ENCODE measurements around the gene RILPL2.
A peak's percentile ranks its signal among the peaks of the same experiment; 100 is the strongest.
"Not testable (repeated sequence)": the region's sequence is repeated elsewhere in the genome, so short reads cannot be mapped to it uniquely, and the experiment has no call there.

Gene RILPL2

DNA sequence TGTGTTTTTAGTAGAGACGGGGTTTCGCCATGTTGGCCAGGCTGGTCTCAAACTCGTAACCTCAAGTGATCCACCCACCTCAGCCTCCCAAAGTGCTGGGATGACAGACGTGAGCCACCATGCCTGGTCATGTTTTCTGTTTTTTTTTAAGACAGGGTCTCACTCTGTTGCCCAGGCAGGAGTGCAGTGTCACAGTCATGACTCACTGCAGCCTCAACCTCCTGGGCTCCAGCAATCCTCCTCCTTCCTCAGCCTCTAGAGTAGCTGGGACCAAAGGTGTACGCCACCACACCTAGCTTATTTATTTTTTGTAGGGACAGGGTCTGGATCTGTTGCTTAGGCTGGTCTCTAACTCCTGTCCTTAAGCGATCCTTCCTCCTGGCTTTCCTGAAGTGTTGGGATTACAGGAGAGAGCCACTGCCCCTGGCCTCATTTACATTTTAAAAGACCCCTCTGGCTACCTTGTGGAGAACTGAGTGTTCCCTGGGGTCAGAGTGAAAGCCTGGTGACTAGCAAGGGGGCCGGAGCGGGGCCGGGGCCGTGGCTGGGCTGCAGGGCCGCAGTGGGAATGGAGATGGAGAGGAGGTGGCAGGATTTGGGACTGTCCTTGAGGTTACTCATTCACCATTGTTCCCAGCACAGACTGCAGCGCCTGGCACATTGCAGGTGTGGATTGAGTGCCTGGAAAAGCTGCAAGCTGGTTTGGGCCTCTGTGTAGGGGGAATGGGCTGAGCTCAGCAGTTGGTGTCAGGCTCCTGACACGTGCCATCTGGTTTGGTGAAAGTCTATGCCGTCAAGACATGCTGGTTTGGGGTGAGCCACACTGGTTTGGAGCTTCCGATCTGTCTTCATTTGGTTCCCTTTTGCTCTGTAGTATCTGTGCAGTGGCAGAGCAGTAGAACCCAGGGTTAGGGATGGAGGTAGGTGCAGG lies 34.5 kb downstream of the RILPL2 start:
- DNase-seq = no peak

DNA sequence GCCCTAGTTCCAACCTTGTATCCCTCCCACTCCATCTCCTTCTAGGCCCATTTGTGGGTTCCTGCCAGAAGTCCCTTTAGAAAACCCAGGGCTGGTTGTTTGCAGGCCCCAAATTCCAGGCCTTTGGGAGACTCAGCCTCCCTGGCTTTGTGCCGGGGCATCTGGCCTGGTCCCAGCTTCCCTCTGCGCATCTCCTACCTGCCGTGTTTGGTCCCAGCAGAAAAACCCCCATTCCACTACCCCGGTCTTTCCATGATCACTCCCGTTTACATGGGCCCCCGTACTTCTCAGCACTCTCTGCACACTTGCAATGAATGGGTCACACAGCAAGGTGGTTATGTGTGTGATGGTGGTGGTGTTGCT lies 37.2 kb downstream of the RILPL2 start:
- no peak for DNase-seq

GRCh38 chr12:123398550-123399254 lies 37.8 kb downstream of the RILPL2 start:
- DNase-seq = no peak

DNA sequence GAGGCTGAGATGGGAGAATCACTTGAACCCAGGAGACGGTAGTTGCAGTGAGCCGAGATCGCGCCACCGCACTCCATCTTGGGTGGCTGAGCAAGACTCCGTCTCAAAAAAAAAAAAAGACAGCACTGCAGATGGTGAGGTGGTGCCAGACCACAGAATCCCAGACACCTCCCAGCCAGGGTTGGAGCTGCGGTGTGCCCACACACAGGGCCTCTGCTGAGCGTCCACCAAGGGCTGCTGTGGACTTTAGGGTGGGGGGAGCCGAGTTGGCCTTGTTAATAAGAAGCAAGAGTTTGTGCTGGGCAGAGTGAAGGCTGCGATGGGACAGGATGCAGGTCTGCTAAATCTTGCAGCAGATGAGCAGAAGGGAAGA lies 38.3 kb downstream of the RILPL2 start:
- DNase-seq = no peak

GRCh38 chr12:123397400-123397799 lies 39.1 kb downstream of the RILPL2 start:
- DNase-seq = no peak

DNA sequence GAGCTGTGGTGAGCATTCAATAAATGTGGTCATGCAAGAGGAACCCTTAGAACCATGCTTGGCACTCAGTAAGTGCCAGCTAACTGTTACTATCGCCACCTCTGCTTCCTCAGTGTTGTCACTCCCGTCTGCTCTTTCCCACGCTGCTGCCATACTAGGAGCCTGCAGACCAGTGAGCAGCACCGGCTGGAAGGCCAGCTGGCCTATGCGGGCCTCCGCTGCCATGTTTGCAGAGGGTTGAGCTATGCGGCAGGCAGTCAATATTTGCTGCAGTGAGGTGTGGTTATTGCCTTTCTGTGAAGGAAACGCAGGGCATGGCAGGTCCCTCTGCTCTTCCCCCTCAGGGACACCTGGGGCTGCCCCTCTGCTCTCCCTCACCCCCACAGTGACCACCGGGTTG lies 39.5 kb downstream of the RILPL2 start:
- no peak for DNase-seq

DNA sequence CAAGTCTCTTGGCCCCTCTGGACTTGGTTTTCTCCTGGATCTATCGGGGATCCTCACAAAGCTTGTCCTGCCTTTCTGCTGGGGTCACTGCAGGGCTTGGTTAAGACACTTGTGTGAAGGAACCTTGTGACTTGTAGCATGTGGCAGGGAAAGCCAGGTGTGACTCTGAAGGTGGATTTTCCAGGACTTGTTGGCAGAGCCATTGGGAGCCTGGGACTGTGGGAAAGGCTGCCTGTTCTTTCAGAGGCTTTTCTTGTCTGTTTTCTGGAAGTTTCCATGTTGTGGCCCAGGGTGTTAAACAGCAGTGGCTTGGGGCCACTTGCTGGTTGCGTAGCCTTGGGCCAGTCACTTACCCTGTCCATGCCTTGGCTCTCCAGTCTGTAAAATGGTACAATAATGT lies 39.9 kb downstream of the RILPL2 start:
- no peak for DNase-seq

- no peak for DNase-seq
Observed at GRCh38 chr12:123395236-123395635, 41.2 kb downstream of the RILPL2 start.

- no peak for DNase-seq
Observed at GRCh38 chr12:123393747-123394146, 42.7 kb downstream of the RILPL2 start.

DNA sequence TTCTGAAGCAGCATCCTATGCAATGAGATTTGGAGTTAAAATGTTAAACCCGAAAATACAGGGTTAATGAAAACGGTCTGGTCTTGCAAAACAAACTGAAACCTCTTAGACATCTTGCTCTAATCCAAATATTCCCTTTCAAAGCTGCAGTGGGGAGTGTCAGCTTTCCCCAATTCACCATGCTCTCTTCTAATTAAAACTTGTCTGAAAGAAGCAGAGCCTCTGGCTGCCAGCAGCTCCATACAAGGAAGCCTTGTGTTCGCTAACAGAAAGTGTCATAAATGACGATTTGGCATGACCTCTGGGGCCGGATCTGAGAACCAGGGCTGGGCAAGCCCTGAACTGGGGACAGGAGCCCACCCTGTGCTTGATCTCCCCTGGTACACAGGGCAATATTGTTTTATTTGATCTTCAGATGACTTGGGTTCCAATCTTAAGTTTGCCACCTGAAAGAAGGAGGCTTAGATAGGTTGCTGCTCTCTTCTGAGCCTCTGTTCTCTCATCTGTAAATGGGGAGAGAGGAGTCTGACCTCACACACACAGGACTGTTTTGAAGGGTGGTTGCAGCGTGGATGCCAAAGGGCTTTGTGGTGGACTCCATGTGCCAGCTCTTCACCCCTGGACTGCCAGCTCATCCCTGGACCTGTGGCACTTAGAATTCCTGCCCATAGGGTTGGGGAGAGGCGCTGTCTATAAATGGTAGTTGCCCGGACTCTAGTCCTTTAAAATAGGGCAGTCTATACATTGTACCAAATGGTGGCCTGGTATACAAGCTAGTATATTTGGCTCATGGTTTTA lies 44.7 kb downstream of the RILPL2 start:
- DNase-seq = no peak

DNA sequence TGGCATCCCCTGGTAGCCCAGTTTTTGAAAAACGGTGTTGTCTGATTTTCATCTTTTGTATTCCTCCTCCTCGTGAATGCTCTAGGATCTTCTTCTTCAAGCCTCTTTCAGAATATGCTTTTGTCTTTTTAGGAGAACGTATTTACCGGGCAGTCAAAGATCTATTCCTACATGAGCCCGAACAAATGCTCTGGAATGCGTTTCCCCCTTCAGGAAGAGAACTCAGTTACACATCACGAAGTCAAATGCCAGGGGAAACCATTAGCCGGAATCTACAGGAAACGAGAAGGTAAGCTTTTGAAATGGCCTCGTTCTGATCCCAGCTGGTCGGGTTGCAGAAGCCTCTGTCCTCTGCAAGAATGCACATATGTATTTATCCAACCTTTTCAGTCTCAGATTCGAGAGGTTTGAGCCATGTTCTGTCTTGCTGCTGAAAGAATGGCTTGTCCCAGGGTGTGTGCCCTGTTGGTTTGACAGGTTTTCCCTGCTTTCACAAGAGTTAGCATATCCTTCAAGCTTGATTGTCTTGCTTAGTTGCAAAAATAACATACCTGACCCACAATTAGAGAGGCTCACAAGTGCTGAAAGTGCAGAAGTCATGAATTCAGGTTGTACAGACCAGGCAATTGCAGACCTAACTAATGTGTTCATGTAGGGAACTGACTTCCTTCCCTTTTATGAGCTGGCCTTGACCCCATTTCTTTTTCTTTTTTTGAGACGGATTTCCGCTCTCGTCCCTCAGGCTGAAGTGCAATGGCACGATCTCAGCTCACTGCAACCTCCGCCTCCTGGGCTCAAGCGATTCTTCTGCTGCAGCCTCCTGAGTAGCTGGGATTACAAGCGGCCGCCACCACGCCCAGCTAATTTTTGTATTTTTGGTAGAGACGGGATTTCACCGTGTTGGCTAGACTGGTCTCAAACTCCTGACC lies 45.7 kb downstream of the RILPL2 start:
- DNase-seq = no peak

- peak in 1 of 2 donors; percentile 37 for DNase-seq
Observed at GRCh38 chr12:123389560-123390351, 46.7 kb downstream of the RILPL2 start.

GRCh38 chr12:123388951-123389559 lies 47.4 kb downstream of the RILPL2 start:
- DNase-seq = no peak

GRCh38 chr12:123388177-123388950 lies 48.1 kb downstream of the RILPL2 start:
- peak; percentile 35 to 51 for DNase-seq

- DNase-seq = no peak
Observed at GRCh38 chr12:123387508-123388176, 48.8 kb downstream of the RILPL2 start.

GRCh38 chr12:123385536-123385935 lies 50.9 kb downstream of the RILPL2 start:
- DNase-seq = not testable (repeated sequence)

GRCh38 chr12:123384994-123385376 lies 51.5 kb downstream of the RILPL2 start:
- DNase-seq = no peak

DNA sequence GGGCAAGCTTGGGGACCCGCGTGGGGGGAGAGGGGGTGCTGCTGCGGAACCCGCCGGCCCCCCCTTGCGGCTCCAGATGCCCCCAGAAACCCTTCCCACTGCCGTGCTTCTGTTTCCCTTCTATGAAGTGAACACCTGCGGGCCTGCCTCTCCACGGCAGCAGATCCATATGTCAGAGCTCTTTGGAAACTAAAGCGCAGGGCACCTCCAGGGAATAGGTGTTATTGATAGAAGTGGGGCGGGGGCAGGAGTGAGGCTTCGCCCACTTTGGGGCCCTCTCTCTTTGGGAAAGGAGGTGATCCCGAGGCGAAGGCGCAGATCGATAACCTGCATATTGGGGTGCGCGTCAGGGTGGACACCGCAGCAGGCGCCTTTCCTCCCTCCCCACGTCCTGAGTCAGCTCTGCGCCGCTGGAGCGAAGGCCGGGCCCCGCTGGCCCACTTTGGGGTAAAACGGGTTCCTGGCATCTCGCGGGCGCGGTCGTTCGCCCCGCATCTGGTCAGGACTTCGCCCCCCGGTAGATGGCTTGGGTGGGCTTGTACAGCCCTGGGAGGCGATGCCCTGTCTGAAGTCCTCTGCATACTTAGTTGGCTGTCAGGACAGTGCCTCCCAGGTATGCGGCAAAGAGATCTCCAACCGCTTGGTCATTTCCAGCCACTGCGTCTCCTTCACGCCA lies 52.0 kb downstream of the RILPL2 start:
- peak in 1 of 2 donors; percentile 26 for DNase-seq

DNA sequence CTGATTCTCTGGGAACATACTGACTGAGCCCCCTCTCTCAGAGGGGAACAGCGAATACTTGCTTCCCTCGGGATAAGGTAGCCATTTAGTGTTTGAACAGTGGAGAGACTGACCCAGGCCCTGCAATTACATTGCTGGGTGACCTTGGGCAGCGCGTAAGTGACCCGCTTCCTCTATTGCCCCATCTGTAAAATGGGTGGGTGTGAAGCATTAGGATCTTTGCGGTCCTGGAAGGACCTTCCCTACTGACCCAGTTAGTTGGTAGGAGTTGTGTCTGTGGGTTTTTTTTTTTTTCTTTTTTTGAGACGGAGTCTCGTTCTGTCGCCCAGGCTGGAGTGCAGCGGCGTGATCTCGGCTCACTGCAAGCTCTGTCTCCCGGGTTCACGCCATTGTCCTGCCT lies 53.8 kb downstream of the RILPL2 start:
- DNase-seq = no peak

All from bone marrow (tissue), 2 donors.